ENCODE results near the gene ROBO3.

The ROBO3 gene

GRCh38 chr11:124859171-124859570 lies 6.1 kb upstream of the ROBO3 start:
- DNase-seq = no peak

GRCh38 chr11:124861670-124862069 lies 3.6 kb upstream of the ROBO3 start:
- no peak for DNase-seq

GRCh38 chr11:124863137-124863825 lies 2.0 kb upstream of the ROBO3 start:
- peak; percentile 20 for DNase-seq

GRCh38 chr11:124863826-124864165 lies 1.4 kb upstream of the ROBO3 start:
- DNase-seq = no peak

- no peak for DNase-seq
Measured at GRCh38 chr11:124864176-124864891, 898 bp upstream of the ROBO3 start.

- DNase-seq = no peak
Measured at GRCh38 chr11:124864892-124865180, 396 bp upstream of the ROBO3 start.

- no peak for DNase-seq
Measured at GRCh38 chr11:124865902-124866851, 945 bp downstream of the ROBO3 start.

- no peak for DNase-seq
Measured at GRCh38 chr11:124867700-124868099, 2.5 kb downstream of the ROBO3 start.

- DNase-seq = no peak
Measured at GRCh38 chr11:124868331-124869274, 3.4 kb downstream of the ROBO3 start.

GRCh38 chr11:124869331-124869730 lies 4.1 kb downstream of the ROBO3 start:
- DNase-seq = no peak

GRCh38 chr11:124869856-124870387 lies 4.7 kb downstream of the ROBO3 start:
- DNase-seq = no peak

- no peak for DNase-seq
Measured at GRCh38 chr11:124870430-124870829, 5.2 kb downstream of the ROBO3 start.

GRCh38 chr11:124872280-124872679 lies 7.0 kb downstream of the ROBO3 start:
- DNase-seq = no peak

GRCh38 chr11:124872741-124873140 lies 7.5 kb downstream of the ROBO3 start:
- DNase-seq = no peak

GRCh38 chr11:124873951-124874350 lies 8.7 kb downstream of the ROBO3 start:
- no peak for DNase-seq

GRCh38 chr11:124874571-124875255 lies 9.5 kb downstream of the ROBO3 start:
- no peak for DNase-seq

- no peak for DNase-seq
Measured at GRCh38 chr11:124875401-124875800, 10.2 kb downstream of the ROBO3 start.

- peak; percentile 88 for DNase-seq
Measured at GRCh38 chr11:124875943-124876817, 10.9 kb downstream of the ROBO3 start.

- DNase-seq = no peak
Measured at GRCh38 chr11:124876818-124877630, 11.8 kb downstream of the ROBO3 start.

- no peak for DNase-seq
Measured at GRCh38 chr11:124877631-124877909, 12.3 kb downstream of the ROBO3 start.
